GM12878 (cell line): ENCODE measurements around the gene ARHGEF3. TPM values are rescaled to one million over a fixed set of nuclear protein-coding genes. Genes with fewer than 3 reads are reported as not detected.

Experiments
- ATAC-seq: fragments of 200-7000 bp; cut with Tn5 transposase; 3 replicates; pipeline ENCODE4 v1.9.1; 2020; ENCODE audit warnings: mild to moderate bottlenecking, moderate library complexity
- BruUV-seq: library from RNA; stranded (reverse); fragments of 400-500 nt; replicated peaks from 2 replicates; lab custom pipeline; 2021; lab: Mats Ljungman, UMichigan
- CTCF ChIA-PET: fragments of 300-600 bp; sonication (Branson Sonifier 250); formaldehyde crosslinking; extraction: SDS; loops from one replicate; lab custom pipeline; 2021; ENCODE audit warnings: inconsistent platforms; lab: Yijun Ruan, JAX
- POLR2A ChIA-PET: fragments of 350-600 bp; formaldehyde crosslinking; extraction: SDS; loops from one replicate; lab custom pipeline; 2021; ENCODE audit warnings: inconsistent platforms; lab: Charles Lee
- RAD21 ChIA-PET: fragments of 300-600 bp; sonication (Branson Sonifier 250); formaldehyde crosslinking; loops from one replicate; lab custom pipeline; 2023; ENCODE audit warnings: antibody characterized with exemption; ENCODE audit not compliant: unreplicated experiment; lab: Charles Lee
- SMC1A ChIA-PET: fragments of 300-600 bp; sonication (Branson Sonifier 250); formaldehyde crosslinking; loops from one replicate; lab custom pipeline; 2023; ENCODE audit not compliant: unreplicated experiment, uncharacterized antibody; lab: Charles Lee
- DNase-seq: peaks from one replicate; pipeline ENCODE4 v3.0.0-alpha.2; 2011; ENCODE audit warnings: low read depth, low spot score
- FAIRE-seq: peaks from 3 replicates; lab custom pipeline; 2011; peaks lifted over from hg19 to GRCh38; lab: Jason Lieb, UNC
- H2AFZ ChIP-seq: 2 replicates; pipeline ENCODE4 v1.6.0; 2011; ENCODE audit warnings: low read depth, low read length, control low read depth; ENCODE audit not compliant: control insufficient read depth
- H3K27ac ChIP-seq: 2 replicates; pipeline ENCODE4 v1.5.1; 2011; ENCODE audit warnings: control low read depth; ENCODE audit not compliant: control insufficient read depth, insufficient read depth
- H3K27me3 ChIP-seq, 2 experiments: replicated peaks in 1 of 2; 2 replicates each; pipeline versions ENCODE4 v1.6.0 to v1.6.1; 2011; ENCODE audit warnings: low read length in 1 of 2; ENCODE audit not compliant: control insufficient read depth in 2 of 2, insufficient read depth in 2 of 2
- H3K36me3 ChIP-seq, 2 experiments: 2 replicates each; pipeline ENCODE4 v1.5.1; 2011; ENCODE audit warnings: low read length in 1 of 2; ENCODE audit not compliant: control insufficient read depth in 2 of 2, insufficient read depth in 2 of 2
- H3K4me1 ChIP-seq: 2 replicates; pipeline ENCODE4 v1.6.1; 2011; ENCODE audit warnings: mild to moderate bottlenecking, low read length, moderate library complexity, mixed read lengths; ENCODE audit not compliant: control insufficient read depth, insufficient read depth
- H3K4me2 ChIP-seq: 2 replicates; pipeline ENCODE4 v1.6.0; 2011; ENCODE audit warnings: control low read depth; ENCODE audit not compliant: control insufficient read depth, insufficient read depth
- H3K4me3 ChIP-seq: fragments of 200-600 bp; sonication (generic); 2 replicates; pipeline ENCODE4 v1.5.1; 2016
- H3K79me2 ChIP-seq: 2 replicates; pipeline ENCODE4 v1.6.0; 2011; ENCODE audit warnings: low read length; ENCODE audit not compliant: control insufficient read depth, insufficient read depth
- H3K9ac ChIP-seq: 2 replicates; pipeline ENCODE4 v1.8.0; 2011; ENCODE audit warnings: low read length, control low read depth, mixed read lengths; ENCODE audit not compliant: control insufficient read depth, insufficient read depth
- H3K9me3 ChIP-seq: replicated peaks from 3 replicates; pipeline ENCODE4 v1.5.1; 2011; ENCODE audit warnings: mild to moderate bottlenecking, low read length; ENCODE audit not compliant: control insufficient read depth, insufficient read depth
- H4K20me1 ChIP-seq: 2 replicates; pipeline ENCODE4 v1.6.0; 2011; ENCODE audit not compliant: control insufficient read depth, insufficient read depth
- BCL11A ChIP-seq: IDR thresholded peaks from 2 replicates; pipeline ENCODE4 v1.6.1; 2011; ENCODE audit warnings: low read depth, low read length
- CBX5 ChIP-seq: sonication (generic); IDR thresholded peaks from 2 replicates; pipeline ENCODE4 v1.6.1; 2016; ENCODE audit warnings: low read depth, moderate library complexity, mild to moderate bottlenecking, inconsistent platforms
- CEBPZ ChIP-seq: fragments of 150-350 bp; IDR thresholded peaks from 2 replicates; pipeline ENCODE4 v1.6.1; 2016; ENCODE audit warnings: low read depth, low read length
- DPF2 ChIP-seq: fragments of 450-650 bp; IDR thresholded peaks from 2 replicates; pipeline ENCODE4 v1.6.1; 2017; ENCODE audit warnings: mild to moderate bottlenecking
- EED ChIP-seq: sonication (generic); IDR thresholded peaks from 2 replicates; pipeline ENCODE4 v1.6.1; 2016; ENCODE audit warnings: antibody characterized with exemption, low read depth
- IRF3 ChIP-seq: fragments of 450-650 bp; IDR thresholded peaks from 2 replicates; pipeline ENCODE4 v1.6.1; 2014; ENCODE audit warnings: mild to moderate bottlenecking
- JUND ChIP-seq: IDR thresholded peaks from 2 replicates; pipeline ENCODE4 v1.6.1; 2012; ENCODE audit warnings: low read depth, mild to moderate bottlenecking, low read length, improper control_type of control experiment, moderate library complexity
- MXI1 ChIP-seq: fragments of 150-350 bp; IDR thresholded peaks from 2 replicates; pipeline ENCODE4 v1.6.1; 2011; ENCODE audit warnings: low read depth, mild to moderate bottlenecking, inconsistent platforms, low read length, improper control_type of control experiment
- MYC ChIP-seq: IDR thresholded peaks from 2 replicates; pipeline ENCODE4 v1.6.1; 2011; ENCODE audit warnings: mild to moderate bottlenecking, low read length, moderate library complexity, inconsistent platforms; ENCODE audit not compliant: insufficient read depth, insufficient replicate concordance, insufficient read length, severe bottlenecking
- PML ChIP-seq: IDR thresholded peaks from 2 replicates; pipeline ENCODE4 v1.6.1; 2012; ENCODE audit warnings: low read length, inconsistent platforms
- POLR2A ChIP-seq: IDR thresholded peaks from 2 replicates; pipeline ENCODE4 v1.6.1; 2011; ENCODE audit warnings: low read depth, mild to moderate bottlenecking, low read length
- RELA ChIP-seq: fragments of 450-650 bp; IDR thresholded peaks from 2 replicates; pipeline ENCODE4 v1.8.0; 2014; ENCODE audit warnings: borderline replicate concordance; ENCODE audit not compliant: partially characterized antibody
- SIX5 ChIP-seq: IDR thresholded peaks from 2 replicates; pipeline ENCODE4 v1.6.1; 2011; ENCODE audit warnings: mild to moderate bottlenecking, low read depth, low read length, moderate library complexity; ENCODE audit not compliant: severe bottlenecking
- SMAD1 ChIP-seq: fragments of 450-650 bp; IDR thresholded peaks from 2 replicates; pipeline ENCODE4 v1.6.1; 2018; ENCODE audit warnings: mild to moderate bottlenecking, low read depth; ENCODE audit not compliant: partially characterized antibody
- ZNF24 ChIP-seq: fragments of 450-650 bp; IDR thresholded peaks from 2 replicates; pipeline ENCODE4 v1.6.1; 2017; ENCODE audit warnings: antibody characterized with exemption, mild to moderate bottlenecking
- in situ Hi-C: fragments of 300-500 bp; cut with MboI; formaldehyde crosslinking; loops from 9 replicates; pipeline ENCODE4 v1.14.3; 2018; ENCODE audit warnings: mixed read lengths
- intact Hi-C: fragments of 100-400 bp; cut with micrococcal nuclease; formaldehyde crosslinking; loops from one replicate; pipeline ENCODE4 v1.14.2; 2022; ENCODE audit not compliant: unreplicated experiment
- polyA plus RNA-seq, 11 experiments: library from polyadenylated mRNA; depleted of rRNA in 4 of 11; unstranded in 6 of 11; stranded (reverse) in 5 of 11; fragments of >200 nt; fragmentation: Nextera tagmentation in 4 of 11; fragmentation: Illumina TruSeq in 1 of 11; extraction: Ambion mirVana in 4 of 11; extraction: Trizol in 1 of 11; gene quantifications; 1 replicate in 1 of 11; 2 replicates in 10 of 11; pipeline versions ENCODE4 v1.2.1 to v1.2.3, GENCODE V29; 2011 to 2016; ENCODE audit warnings: inconsistent platforms in 2 of 11, missing spikeins in 2 of 11, low read depth in 1 of 11
- total RNA-seq, 4 experiments: library from RNA; depleted of rRNA in 3 of 4; stranded (reverse); fragments of >200 nt in 3 of 4; fragmentation: Illumina TruSeq in 1 of 4; extraction: Trizol in 1 of 4; gene quantifications; 2 replicates each; pipeline versions ENCODE4 v1.2.1 to v1.2.3, GENCODE V29; 2013 to 2021
- TF ChIP-seq, protein P1 (sequence below): fragments of 450-650 bp; IDR thresholded peaks from 2 replicates; pipeline ENCODE4 v1.6.1; 2017; ENCODE audit warnings: mild to moderate bottlenecking

The ARHGEF3 gene
- total and polyA plus RNA-seq, 10 of the 15 experiments (the other 5 are each of a cell fraction or from before 2014, with no cell fraction given): 21.8 to 78.7 (median 56.2) TPM

DNA sequence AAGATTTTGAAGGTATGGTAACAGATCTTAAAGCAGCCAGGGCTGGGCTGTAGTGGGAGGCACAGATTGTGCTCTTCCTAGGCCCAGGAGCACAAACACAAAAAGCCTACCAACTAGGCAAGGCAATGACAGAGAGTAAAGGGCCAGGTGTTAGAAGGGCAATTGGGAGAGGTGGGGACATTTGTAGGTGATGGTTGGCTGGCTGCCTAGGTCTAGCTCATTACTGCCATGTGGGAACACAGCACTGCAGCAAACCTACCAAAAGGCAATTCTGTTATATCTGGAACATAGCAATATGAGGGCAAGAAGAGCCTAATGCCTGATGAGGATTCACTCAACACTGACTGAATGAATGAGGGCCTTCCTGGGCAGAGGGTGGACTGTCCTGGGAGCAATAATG lies 30.4 kb downstream of the ARHGEF3 start:
- DNase-seq (no peak), ATAC-seq (no peak), FAIRE-seq (no peak)
- SMC1A ChIA-PET: interaction anchor here (2.2 to 8.9 kb wide), 2 partner anchors 11 to 12 kb away, joined by 13 to 62 read pairs; no protein-coding TSS in a partner anchor
- Histone ChIP-seq H3K4me1 (peaks cover 12% of the 10 kb centered on the region), H3K4me3 (no peak overlapping the region), H3K27me3 (no peaks in the 10 kb centered on the region), H3K9me3 (no peaks in the 10 kb centered on the region), H3K9ac (no peak overlapping the region), H4K20me1 (no peaks in the 10 kb centered on the region), H2AFZ (no peak overlapping the region), H3K79me2 (peaks cover 9% of the 10 kb centered on the region), H3K4me2 (no peak overlapping the region), H3K27ac (no peak overlapping the region), H3K36me3 (peaks cover 12 to 17% of the 10 kb centered on the region in 2 experiments)
- CTCF ChIA-PET: interaction anchor here (1.3 to 2.7 kb wide), 4 partner anchors 11 to 28 kb away, joined by 3 to 17 read pairs (median 6); no protein-coding TSS in a partner anchor
- POLR2A ChIA-PET: interaction anchor here (1.7 to 2.8 kb wide), 3 partner anchors 8 to 19 kb away, joined by 3 to 7 read pairs (median 4); no protein-coding TSS in a partner anchor
- BruUV-seq: no TSS peak
- in situ Hi-C loops (no loop called here), intact Hi-C loops (no loop called here)
- RAD21 ChIA-PET: interaction anchor here (1.1 kb wide), 1 partner anchor 18 kb away, joined by 3 read pairs; no protein-coding TSS in a partner anchor
- TF ChIP-seq POLR2A (no peak), ZNF24 (no peak), MYC (no peak), SIX5 (no peak), SMAD1 (no peak), MXI1 (no peak), IRF3 (no peak), RELA (no peak), DPF2 (no peak), EED (no peak), CBX5 (no peak), PML (no peak), JUND (no peak), BCL11A (no peak), CEBPZ (no peak)
- TF ChIP-seq, protein P1, sequence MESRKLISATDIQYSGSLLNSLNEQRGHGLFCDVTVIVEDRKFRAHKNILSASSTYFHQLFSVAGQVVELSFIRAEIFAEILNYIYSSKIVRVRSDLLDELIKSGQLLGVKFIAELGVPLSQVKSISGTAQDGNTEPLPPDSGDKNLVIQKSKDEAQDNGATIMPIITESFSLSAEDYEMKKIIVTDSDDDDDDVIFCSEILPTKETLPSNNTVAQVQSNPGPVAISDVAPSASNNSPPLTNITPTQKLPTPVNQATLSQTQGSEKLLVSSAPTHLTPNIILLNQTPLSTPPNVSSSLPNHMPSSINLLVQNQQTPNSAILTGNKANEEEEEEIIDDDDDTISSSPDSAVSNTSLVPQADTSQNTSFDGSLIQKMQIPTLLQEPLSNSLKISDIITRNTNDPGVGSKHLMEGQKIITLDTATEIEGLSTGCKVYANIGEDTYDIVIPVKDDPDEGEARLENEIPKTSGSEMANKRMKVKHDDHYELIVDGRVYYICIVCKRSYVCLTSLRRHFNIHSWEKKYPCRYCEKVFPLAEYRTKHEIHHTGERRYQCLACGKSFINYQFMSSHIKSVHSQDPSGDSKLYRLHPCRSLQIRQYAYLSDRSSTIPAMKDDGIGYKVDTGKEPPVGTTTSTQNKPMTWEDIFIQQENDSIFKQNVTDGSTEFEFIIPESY: no peak
